Measurements from ENCODE around the gene EXOC5.

DNA sequence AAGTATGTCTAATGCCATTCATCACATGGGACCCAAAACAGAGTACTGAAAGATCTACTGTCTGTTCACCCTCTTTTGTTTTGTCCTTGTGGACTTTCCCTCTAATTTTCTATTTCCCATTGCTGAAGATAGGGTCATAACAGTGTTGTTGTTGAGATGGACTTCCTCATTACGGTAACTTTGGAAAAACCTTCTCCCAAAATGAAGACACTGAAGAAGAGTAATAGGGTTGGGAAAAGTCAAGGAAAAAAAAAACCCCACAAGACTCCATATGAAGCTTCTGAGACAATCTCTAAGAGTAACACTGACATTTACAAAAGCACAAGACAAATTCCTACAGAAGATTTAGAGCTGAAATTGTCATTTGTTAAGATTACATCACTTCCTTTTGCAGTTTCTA is 36.7 kb downstream of the EXOC5 start:
- TF ChIP-seq, protein P1, sequence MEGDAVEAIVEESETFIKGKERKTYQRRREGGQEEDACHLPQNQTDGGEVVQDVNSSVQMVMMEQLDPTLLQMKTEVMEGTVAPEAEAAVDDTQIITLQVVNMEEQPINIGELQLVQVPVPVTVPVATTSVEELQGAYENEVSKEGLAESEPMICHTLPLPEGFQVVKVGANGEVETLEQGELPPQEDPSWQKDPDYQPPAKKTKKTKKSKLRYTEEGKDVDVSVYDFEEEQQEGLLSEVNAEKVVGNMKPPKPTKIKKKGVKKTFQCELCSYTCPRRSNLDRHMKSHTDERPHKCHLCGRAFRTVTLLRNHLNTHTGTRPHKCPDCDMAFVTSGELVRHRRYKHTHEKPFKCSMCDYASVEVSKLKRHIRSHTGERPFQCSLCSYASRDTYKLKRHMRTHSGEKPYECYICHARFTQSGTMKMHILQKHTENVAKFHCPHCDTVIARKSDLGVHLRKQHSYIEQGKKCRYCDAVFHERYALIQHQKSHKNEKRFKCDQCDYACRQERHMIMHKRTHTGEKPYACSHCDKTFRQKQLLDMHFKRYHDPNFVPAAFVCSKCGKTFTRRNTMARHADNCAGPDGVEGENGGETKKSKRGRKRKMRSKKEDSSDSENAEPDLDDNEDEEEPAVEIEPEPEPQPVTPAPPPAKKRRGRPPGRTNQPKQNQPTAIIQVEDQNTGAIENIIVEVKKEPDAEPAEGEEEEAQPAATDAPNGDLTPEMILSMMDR (IDR thresholded peaks at IDR 0.05) = no peak
- no peak for TF ChIP-seq POLR2A (IDR thresholded peaks at IDR 0.05)

Measured in ovary (tissue), 3 donors.